Mucosa of descending colon (tissue), 3 donors: Measurements from ENCODE around the gene ORC6. TPM values are rescaled to one million over a fixed set of nuclear protein-coding genes. Genes with fewer than 3 reads are reported as not detected.
A peak's percentile ranks its signal among the peaks of the same experiment; 100 is the strongest.

ENCODE experiments used
- ATAC-seq: fragments of 200-7000 bp; cut with Tn5 transposase; one replicate; pipeline ENCODE4 v1.9.1; 2020; ENCODE audit warnings: mild to moderate bottlenecking, moderate library complexity
- DNase-seq, 3 donors: peaks; one replicate each; pipeline ENCODE4 v3.0.0-alpha.2; 2020
- H3K36me3 ChIP-seq: fragments of 200-600 bp; one replicate; pipeline ENCODE4 v1.8.0; 2021; ENCODE audit warnings: low read depth, mild to moderate bottlenecking
- H3K4me1 ChIP-seq: fragments of 200-600 bp; one replicate; pipeline ENCODE4 v1.8.0; 2021; ENCODE audit warnings: low read depth, mild to moderate bottlenecking
- H3K4me3 ChIP-seq: fragments of 200-600 bp; one replicate; pipeline ENCODE4 v1.8.0; 2021; ENCODE audit warnings: mild to moderate bottlenecking
- H3K9me3 ChIP-seq: fragments of 200-600 bp; one replicate; pipeline ENCODE4 v1.8.0; 2021; ENCODE audit warnings: mild to moderate bottlenecking
- CTCF ChIP-seq: fragments of 200-600 bp; IDR thresholded peaks from one replicate; pipeline ENCODE4 v1.8.0; 2022; ENCODE audit warnings: antibody characterized with exemption, mild to moderate bottlenecking
- intact Hi-C, 2 donors: fragments of 100-400 bp; cut with DNase I in 1 of 2; cut with micrococcal nuclease in 1 of 2; formaldehyde crosslinking; loops; one replicate each; pipeline versions ENCODE4 v1.11.0 to v1.11.1; 2022; cut with DNase I, micrococcal nuclease
- total RNA-seq, 3 donors: library from RNA; stranded (reverse); fragmentation: NEBNext Ultra II Directional in 2 of 3; extraction: Animal tissue kit (Norgen Biotek cat#: 25700) in 2 of 3; gene quantifications; one replicate each; pipeline versions ENCODE4 v1.2.1 to v1.2.4, GENCODE V29; 2021 to 2023
- donor health status: DM: no; HTN: no; CAD: no; lungs with moderate emphysema.
- donor health status: DM: no; HTN: no; CAD: no.
- donor health status: DM: no; HTN: yes; CAD: no.

ORC6 gene
- total RNA-seq, 3 donors from 2014 or later, result 3.5 to 10.3 (median 3.8) TPM

DNA sequence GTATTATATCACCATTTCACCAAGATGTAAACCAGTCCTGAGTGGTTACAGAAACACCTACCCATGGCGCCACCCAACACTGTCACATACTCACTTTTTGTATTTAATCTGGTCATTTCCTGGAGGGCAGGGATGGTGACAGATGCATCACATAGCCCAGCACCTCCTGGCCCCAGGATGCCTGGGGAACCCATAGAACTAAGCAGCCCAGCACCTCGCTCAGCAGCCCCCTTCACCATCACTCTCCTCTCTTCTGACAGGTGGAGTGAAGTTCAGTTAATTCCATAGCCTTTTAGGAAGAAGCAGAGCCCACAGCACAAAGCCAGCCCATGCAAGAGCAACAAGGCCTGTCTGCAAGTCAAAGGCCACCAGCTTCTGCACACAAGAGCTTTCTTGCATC is 31.2 kb downstream of the ORC6 start:
- ATAC-seq, result no peak
- Histone ChIP-seq H3K4me1 (no peaks in the 10 kb centered on the region), H3K36me3 (no peaks in the 10 kb centered on the region), H3K9me3 (no peaks in the 10 kb centered on the region), H3K4me3 (no peak overlapping the region)
- intact Hi-C loops, result no loop called here
- no peak for TF ChIP-seq CTCF
- DNase-seq, result no peak

DNA sequence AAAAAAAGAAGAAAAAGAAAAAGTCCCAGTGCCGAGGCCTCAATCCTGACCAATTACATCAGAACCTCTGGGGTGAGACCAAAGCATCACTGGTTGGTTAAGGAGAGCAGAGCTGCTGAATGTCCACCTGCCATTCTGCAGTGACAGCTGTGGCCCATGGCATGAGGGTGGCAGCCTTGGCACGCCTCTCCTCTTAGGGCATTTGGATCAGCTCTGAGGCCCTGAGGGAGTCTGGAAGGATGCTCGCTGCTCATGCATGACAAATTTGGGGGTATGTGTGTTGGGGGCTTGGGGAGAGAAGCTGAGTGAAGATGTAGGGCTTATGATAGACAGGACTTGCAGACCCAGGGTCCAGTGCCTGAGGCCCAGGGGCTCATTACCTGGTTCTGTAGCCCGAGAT is 32.4 kb downstream of the ORC6 start:
- no peak for TF ChIP-seq CTCF
- DNase-seq (no peak), ATAC-seq (no peak)
- H3K36me3 ChIP-seq, result no peaks in the 10 kb centered on the region
- intact Hi-C loops, result no loop called here
- no peak overlapping the region for H3K4me3 ChIP-seq
- no peaks in the 10 kb centered on the region for H3K9me3 ChIP-seq
- H3K4me1 ChIP-seq, result no peaks in the 10 kb centered on the region

- Histone ChIP-seq H3K4me1 (no peaks in the 10 kb centered on the region), H3K36me3 (no peaks in the 10 kb centered on the region), H3K9me3 (no peaks in the 10 kb centered on the region), H3K4me3 (no peak overlapping the region)
- no peak for DNase-seq
- intact Hi-C loops, result no loop called here
- ATAC-seq, result no peak
- TF ChIP-seq CTCF, result no peak
Measured at GRCh38 chr16:46727184-46727583, 37.7 kb downstream of the ORC6 start.

GRCh38 chr16:46727630-46728029 is 38.2 kb downstream of the ORC6 start:
- Histone ChIP-seq H3K36me3 (no peaks in the 10 kb centered on the region), H3K9me3 (no peaks in the 10 kb centered on the region), H3K4me3 (no peak overlapping the region), H3K4me1 (no peaks in the 10 kb centered on the region)
- intact Hi-C loops, result no loop called here
- no peak for DNase-seq
- peak; percentile 36 for ATAC-seq
- TF ChIP-seq CTCF, result no peak

GRCh38 chr16:46728806-46729205 is 39.3 kb downstream of the ORC6 start:
- DNase-seq (no peak), ATAC-seq (no peak)
- Histone ChIP-seq H3K9me3 (no peaks in the 10 kb centered on the region), H3K4me1 (no peaks in the 10 kb centered on the region), H3K36me3 (no peaks in the 10 kb centered on the region), H3K4me3 (no peak overlapping the region)
- TF ChIP-seq CTCF, result no peak
- intact Hi-C loops, result no loop called here

DNA sequence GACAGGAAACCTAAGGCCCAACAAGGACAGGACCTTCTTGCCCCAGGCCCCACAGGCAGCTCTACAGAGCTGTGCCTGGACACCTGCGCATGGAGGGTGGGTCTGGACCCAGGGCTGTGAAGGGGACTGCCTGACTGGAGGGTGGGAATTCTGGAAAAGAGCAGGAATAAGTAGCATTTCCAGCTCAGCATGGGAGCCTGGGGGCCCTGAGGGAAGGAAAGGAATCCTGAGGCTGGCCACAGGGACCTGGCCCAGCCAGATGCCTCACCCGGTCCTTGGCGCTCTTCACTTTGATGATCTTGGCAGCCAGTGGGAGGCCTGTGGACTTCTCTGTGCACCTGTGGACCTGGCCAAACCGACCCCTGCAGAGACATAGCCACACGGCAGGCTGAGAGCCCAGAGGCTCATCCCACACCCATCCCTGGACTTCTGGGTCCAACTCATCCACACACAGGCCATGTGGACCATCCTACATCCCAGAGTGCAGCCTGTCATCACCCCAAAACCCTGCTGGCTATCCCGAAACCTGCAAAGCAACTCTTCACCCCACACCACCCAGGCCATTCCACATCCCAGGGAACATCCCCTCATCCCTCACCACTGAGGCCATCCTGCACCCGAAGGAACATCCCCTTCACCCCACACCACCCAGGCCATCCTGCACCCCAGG is 40.0 kb downstream of the ORC6 start:
- Histone ChIP-seq H3K4me1 (no peaks in the 10 kb centered on the region), H3K4me3 (no peak overlapping the region), H3K36me3 (no peaks in the 10 kb centered on the region), H3K9me3 (no peaks in the 10 kb centered on the region)
- no peak for TF ChIP-seq CTCF
- DNase-seq, result no peak
- intact Hi-C loops, result no loop called here
- no peak for ATAC-seq
